ENCODE data around the gene CTSA.
"Not testable (repeated sequence)": the region's sequence is repeated elsewhere in the genome, so short reads cannot be mapped to it uniquely, and the experiment has no call there.

Gene CTSA

GRCh38 chr20:45918182-45918737 is 27.1 kb downstream of the CTSA start:
- no peak for DNase-seq (ENCODE audit: low spot score)

- DNase-seq (ENCODE audit: low spot score): no peak
Measured at GRCh38 chr20:45918779-45919537, 27.8 kb downstream of the CTSA start.

GRCh38 chr20:45919542-45920399 is 28.6 kb downstream of the CTSA start:
- no peak for DNase-seq (ENCODE audit: low spot score)

GRCh38 chr20:45920462-45921336 is 29.6 kb downstream of the CTSA start:
- no peak for DNase-seq (ENCODE audit: low spot score)

GRCh38 chr20:45921337-45922189 is 30.4 kb downstream of the CTSA start:
- DNase-seq (ENCODE audit: low spot score): no peak

GRCh38 chr20:45924391-45925261 is 33.5 kb downstream of the CTSA start:
- no peak for DNase-seq (ENCODE audit: low spot score)

GRCh38 chr20:45925821-45926506 is 34.8 kb downstream of the CTSA start:
- DNase-seq (ENCODE audit: low spot score): no peak

GRCh38 chr20:45926731-45927070 is 35.6 kb downstream of the CTSA start:
- DNase-seq (ENCODE audit: low spot score): no peak

GRCh38 chr20:45927071-45927878 is 36.1 kb downstream of the CTSA start:
- peak; percentile 67 for DNase-seq (ENCODE audit: low spot score)

- not testable (repeated sequence) for DNase-seq (ENCODE audit: low spot score)
Measured at GRCh38 chr20:45931680-45932079, 40.5 kb downstream of the CTSA start.

- peak; percentile 85 for DNase-seq (ENCODE audit: low spot score)
Measured at GRCh38 chr20:45933266-45934045, 42.3 kb downstream of the CTSA start.

GRCh38 chr20:45934046-45934585 is 43.0 kb downstream of the CTSA start:
- peak; percentile 57 for DNase-seq (ENCODE audit: low spot score)

GRCh38 chr20:45934586-45935415 is 43.7 kb downstream of the CTSA start, which contains the start of gene PCIF1:
TSS of gene PCIF1 (plus strand) at chr20:45934683. CDS start at chr20:45939000, 4,317 bp downstream.
- DNase-seq (ENCODE audit: low spot score): peak; percentile 100

GRCh38 chr20:45935416-45936046 is 44.4 kb downstream of the CTSA start:
- no peak for DNase-seq (ENCODE audit: low spot score)

GRCh38 chr20:45937765-45938164 is 46.6 kb downstream of the CTSA start:
- no peak for DNase-seq (ENCODE audit: low spot score)
